Measurements from ENCODE around the gene PDCD1.
"Not testable (repeated sequence)": the region's sequence is repeated elsewhere in the genome, so short reads cannot be mapped to it uniquely, and the experiment has no call there.

Gene PDCD1

GRCh38 chr2:241815477-241816430 is 42.9 kb downstream of the PDCD1 start:
- in situ Hi-C loops (cut with MboI; ENCODE audit: low sequenced_read_pairs), result no loop called here

- in situ Hi-C loops (cut with MboI; ENCODE audit: low sequenced_read_pairs), result no loop called here
Observed at GRCh38 chr2:241814643-241815476, 43.8 kb downstream of the PDCD1 start.

GRCh38 chr2:241814393-241814642 is 44.4 kb downstream of the PDCD1 start:
- in situ Hi-C loops (cut with MboI; ENCODE audit: low sequenced_read_pairs), result no loop called here

- in situ Hi-C loops (cut with MboI; ENCODE audit: low sequenced_read_pairs), result no loop called here
Observed at GRCh38 chr2:241813644-241814392, 44.9 kb downstream of the PDCD1 start.

GRCh38 chr2:241812730-241813643 is 45.7 kb downstream of the PDCD1 start:
- in situ Hi-C loops (cut with MboI; ENCODE audit: low sequenced_read_pairs), result no loop called here

GRCh38 chr2:241811952-241812729 is 46.6 kb downstream of the PDCD1 start:
- in situ Hi-C loops (cut with MboI; ENCODE audit: low sequenced_read_pairs), result no loop called here

GRCh38 chr2:241811201-241811951 is 47.3 kb downstream of the PDCD1 start:
- in situ Hi-C loops (cut with MboI; ENCODE audit: low sequenced_read_pairs), result no loop called here

GRCh38 chr2:241810307-241811200 is 48.1 kb downstream of the PDCD1 start:
- in situ Hi-C loops (cut with MboI; ENCODE audit: low sequenced_read_pairs), result no loop called here

- in situ Hi-C loops (cut with MboI; ENCODE audit: low sequenced_read_pairs), result no loop called here
Observed at GRCh38 chr2:241809383-241810306, 49.0 kb downstream of the PDCD1 start.

- in situ Hi-C loops (cut with MboI; ENCODE audit: low sequenced_read_pairs), result no loop called here
Observed at GRCh38 chr2:241808721-241809382, 49.8 kb downstream of the PDCD1 start, which contains the start of gene NEU4. Gene NEU4 (plus strand): TSS chr2:241809193. CDS start chr2:241814485, 5,292 bp downstream.

GRCh38 chr2:241808051-241808720 is 50.5 kb downstream of the PDCD1 start:
- in situ Hi-C loops (cut with MboI; ENCODE audit: low sequenced_read_pairs), result no loop called here

- in situ Hi-C loops (cut with MboI; ENCODE audit: low sequenced_read_pairs), result not testable (repeated sequence)
Observed at GRCh38 chr2:241806217-241806616, 52.5 kb downstream of the PDCD1 start.

- in situ Hi-C loops (cut with MboI; ENCODE audit: low sequenced_read_pairs), result no loop called here
Observed at GRCh38 chr2:241804326-241805229, 54.1 kb downstream of the PDCD1 start.

Measured in HL-60/S4 (cell line).